Neural crest cell (in vitro differentiated cells): ENCODE measurements around the gene LPA. TPM values are rescaled to one million over a fixed set of nuclear protein-coding genes. Genes with fewer than 3 reads are reported as not detected.
"Not testable (repeated sequence)": the region's sequence is repeated elsewhere in the genome, so short reads cannot be mapped to it uniquely, and the experiment has no call there.

ENCODE experiments used
- DNase-seq: peaks from one replicate; pipeline ENCODE4 v3.0.0; 2021; ENCODE audit warnings: low read depth, mixed read lengths, low spot score
- H3K27ac Mint-ChIP-seq: one replicate; pipeline ENCODE4 v1.8.0; 2021; ENCODE audit warnings: mild to moderate bottlenecking, mixed read lengths; ENCODE audit not compliant: unreplicated experiment
- H3K27me3 Mint-ChIP-seq: 2 replicates; pipeline ENCODE4 v1.8.0; 2021; ENCODE audit warnings: low read depth, mild to moderate bottlenecking, mixed read lengths
- H3K36me3 Mint-ChIP-seq: 2 replicates; pipeline ENCODE4 v1.8.0; 2021; ENCODE audit warnings: low read depth, mild to moderate bottlenecking, mixed read lengths
- H3K4me1 Mint-ChIP-seq: 2 replicates; pipeline ENCODE4 v1.8.0; 2021; ENCODE audit warnings: mixed read lengths
- H3K4me3 Mint-ChIP-seq: one replicate; pipeline ENCODE4 v1.8.0; 2021; ENCODE audit warnings: mild to moderate bottlenecking, mixed read lengths
- H3K9me3 Mint-ChIP-seq: 2 replicates; pipeline ENCODE4 v1.8.0; 2021; ENCODE audit warnings: mixed read lengths
- total RNA-seq: library from RNA; stranded (reverse); gene quantifications from 2 replicates; pipeline ENCODE4 v1.2.1, GENCODE V29; 2021
- TF ChIP-seq, protein P1 (sequence below): fragments of 200-600 bp; sonication (generic); conservative IDR thresholded peaks from 2 replicates; pipeline ENCODE4 v1.5.0; 2021; ENCODE audit warnings: antibody characterized with exemption, mild to moderate bottlenecking

Gene LPA
- total RNA-seq, 1 donor from 2014 or later = 0.65 TPM

GRCh38 chr6:160586374-160586773 is 77.7 kb downstream of the LPA start:
- TF ChIP-seq, protein P1, sequence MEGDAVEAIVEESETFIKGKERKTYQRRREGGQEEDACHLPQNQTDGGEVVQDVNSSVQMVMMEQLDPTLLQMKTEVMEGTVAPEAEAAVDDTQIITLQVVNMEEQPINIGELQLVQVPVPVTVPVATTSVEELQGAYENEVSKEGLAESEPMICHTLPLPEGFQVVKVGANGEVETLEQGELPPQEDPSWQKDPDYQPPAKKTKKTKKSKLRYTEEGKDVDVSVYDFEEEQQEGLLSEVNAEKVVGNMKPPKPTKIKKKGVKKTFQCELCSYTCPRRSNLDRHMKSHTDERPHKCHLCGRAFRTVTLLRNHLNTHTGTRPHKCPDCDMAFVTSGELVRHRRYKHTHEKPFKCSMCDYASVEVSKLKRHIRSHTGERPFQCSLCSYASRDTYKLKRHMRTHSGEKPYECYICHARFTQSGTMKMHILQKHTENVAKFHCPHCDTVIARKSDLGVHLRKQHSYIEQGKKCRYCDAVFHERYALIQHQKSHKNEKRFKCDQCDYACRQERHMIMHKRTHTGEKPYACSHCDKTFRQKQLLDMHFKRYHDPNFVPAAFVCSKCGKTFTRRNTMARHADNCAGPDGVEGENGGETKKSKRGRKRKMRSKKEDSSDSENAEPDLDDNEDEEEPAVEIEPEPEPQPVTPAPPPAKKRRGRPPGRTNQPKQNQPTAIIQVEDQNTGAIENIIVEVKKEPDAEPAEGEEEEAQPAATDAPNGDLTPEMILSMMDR = no peak
- Mint-ChIP-seq H3K4me3 (no peak overlapping the region), H3K4me1 (no peaks in the 10 kb centered on the region), H3K27ac (no peak overlapping the region), H3K9me3 (peaks cover 10% of the 10 kb centered on the region), H3K27me3 (peaks cover 56% of the 10 kb centered on the region), H3K36me3 (no peaks in the 10 kb centered on the region)
- DNase-seq = no peak

DNA sequence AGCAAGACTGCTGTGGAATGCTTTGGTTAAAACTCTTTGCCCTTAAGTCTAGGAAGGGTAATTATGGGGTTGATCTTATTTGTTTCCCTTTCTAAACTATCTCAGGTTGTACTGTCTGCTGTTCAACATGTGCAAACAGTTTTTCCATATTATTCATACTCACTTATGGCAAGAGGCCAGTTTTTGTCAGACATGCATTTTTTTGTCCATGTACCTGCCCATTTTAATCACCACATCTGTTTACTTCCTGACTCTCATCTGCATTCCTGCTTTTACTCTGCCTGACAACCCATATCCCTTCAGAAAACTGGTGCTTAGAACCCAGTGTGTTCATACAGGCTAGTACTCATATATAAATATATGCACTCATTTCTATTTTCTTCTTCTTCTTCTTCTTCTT is 80.3 kb downstream of the LPA start:
- Mint-ChIP-seq H3K27me3 (peaks cover 55% of the 10 kb centered on the region), H3K4me3 (no peak overlapping the region), H3K9me3 (peaks cover 10% of the 10 kb centered on the region), H3K36me3 (no peaks in the 10 kb centered on the region), H3K4me1 (no peaks in the 10 kb centered on the region), H3K27ac (no peak overlapping the region)
- TF ChIP-seq, protein P1 = no peak
- no peak for DNase-seq

DNA sequence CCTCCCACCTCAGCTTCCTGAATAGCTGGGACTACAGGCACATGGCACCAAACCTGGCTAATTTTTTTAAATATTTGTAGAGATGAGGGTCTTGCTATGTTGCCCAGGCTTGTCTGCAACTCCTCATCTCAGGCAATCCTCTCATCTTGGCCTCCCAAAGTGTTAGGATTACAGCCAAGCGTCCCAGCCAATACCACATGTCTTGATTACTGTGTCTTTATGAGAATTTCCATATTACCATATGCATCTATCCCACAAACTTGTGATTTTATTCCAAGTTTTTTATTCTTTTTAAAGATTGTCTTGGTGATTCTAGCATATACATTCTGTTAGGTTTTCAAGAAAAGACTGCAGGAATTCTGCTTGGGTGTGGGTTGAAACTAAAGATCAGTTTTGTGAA is 82.7 kb downstream of the LPA start:
- DNase-seq = no peak
- no peaks in the 10 kb centered on the region for H3K4me1 Mint-ChIP-seq
- peaks cover 10% of the 10 kb centered on the region for H3K9me3 Mint-ChIP-seq
- peak overlapping the region; percentile 5 for H3K27ac Mint-ChIP-seq
- H3K27me3 Mint-ChIP-seq = peaks cover 54% of the 10 kb centered on the region
- TF ChIP-seq, protein P1 = no peak
- H3K4me3 Mint-ChIP-seq = no peak overlapping the region
- H3K36me3 Mint-ChIP-seq = no peaks in the 10 kb centered on the region

DNA sequence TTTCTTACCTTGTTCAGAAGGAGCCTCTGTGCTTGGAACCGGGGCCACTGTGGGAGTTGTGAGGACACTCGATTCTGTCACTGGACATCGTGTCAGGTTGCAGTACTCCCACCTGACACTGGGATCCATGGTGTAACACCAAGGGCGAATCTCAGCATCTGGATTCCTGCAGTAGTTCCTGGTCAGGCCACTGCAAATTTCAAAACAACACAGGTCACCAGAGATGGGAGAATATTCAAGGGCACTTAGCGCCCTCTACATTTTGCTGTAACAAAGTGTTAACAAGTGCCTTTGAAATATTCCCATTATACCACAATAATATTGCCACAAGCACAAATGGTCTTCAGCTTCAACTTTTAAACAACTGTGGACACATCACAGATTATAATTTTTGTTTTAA is 85.6 kb downstream of the LPA start:
- H3K27me3 Mint-ChIP-seq = peaks cover 49% of the 10 kb centered on the region
- peaks cover 11% of the 10 kb centered on the region for H3K9me3 Mint-ChIP-seq
- H3K27ac Mint-ChIP-seq = not testable (repeated sequence)

DNA sequence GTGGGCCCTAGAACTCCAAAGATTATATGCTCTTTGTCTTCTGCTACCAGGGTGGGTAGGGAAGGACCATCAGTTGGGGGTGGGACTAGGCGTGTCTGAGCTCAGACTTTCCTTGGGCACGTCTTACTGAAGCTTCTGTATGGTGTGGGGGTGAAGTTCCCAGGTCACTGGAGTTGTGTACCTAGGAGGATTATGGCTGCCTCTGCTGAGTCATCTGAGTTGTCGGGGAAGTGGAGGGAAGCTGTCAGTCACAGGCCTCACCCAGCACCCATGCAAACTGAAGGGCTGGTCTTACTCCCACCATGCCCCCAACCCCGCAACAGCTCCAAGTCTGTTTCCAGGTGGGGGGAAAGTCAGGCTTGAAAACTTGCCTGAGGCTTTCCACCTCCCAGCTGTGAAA is 90.1 kb downstream of the LPA start:
- H3K4me1 Mint-ChIP-seq = no peaks in the 10 kb centered on the region
- peaks cover 8% of the 10 kb centered on the region for H3K9me3 Mint-ChIP-seq

More for the DNA sequence above, 85.6 kb downstream of the LPA start:
- H3K4me3 Mint-ChIP-seq, H3K4me1 Mint-ChIP-seq, DNase-seq, H3K36me3 Mint-ChIP-seq: not testable (repeated sequence)

DNA sequence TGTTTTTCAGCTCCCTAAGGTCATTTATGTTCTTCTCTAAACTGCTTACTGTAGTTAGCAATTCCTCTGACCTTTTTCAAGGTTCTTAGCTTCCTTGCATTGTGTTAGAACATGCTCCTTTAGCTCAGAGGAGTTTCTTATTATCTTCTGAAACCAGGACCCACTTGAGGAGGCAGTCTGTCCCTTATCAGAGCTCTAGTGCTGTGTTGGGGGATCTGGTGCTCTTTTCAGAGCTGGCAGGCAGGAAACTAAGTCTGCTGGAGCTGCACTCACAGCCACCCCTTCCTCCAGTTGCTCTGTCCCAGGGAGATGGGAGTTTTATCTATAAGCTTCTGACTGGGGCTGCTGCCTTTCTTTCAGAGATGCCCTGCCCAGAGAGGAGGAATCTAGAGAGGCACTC is 92.9 kb downstream of the LPA start:
- not testable (repeated sequence) for H3K36me3 Mint-ChIP-seq, H3K27ac Mint-ChIP-seq, H3K9me3 Mint-ChIP-seq, DNase-seq, H3K4me3 Mint-ChIP-seq, H3K4me1 Mint-ChIP-seq
- H3K27me3 Mint-ChIP-seq = peaks cover 48% of the 10 kb centered on the region

More for the DNA sequence above, 90.1 kb downstream of the LPA start:
- TF ChIP-seq, protein P1 = no peak
- Mint-ChIP-seq H3K27me3 (peaks cover 40% of the 10 kb centered on the region), H3K4me3 (no peak overlapping the region), H3K36me3 (no peaks in the 10 kb centered on the region), H3K27ac (no peak overlapping the region)
- no peak for DNase-seq

DNA sequence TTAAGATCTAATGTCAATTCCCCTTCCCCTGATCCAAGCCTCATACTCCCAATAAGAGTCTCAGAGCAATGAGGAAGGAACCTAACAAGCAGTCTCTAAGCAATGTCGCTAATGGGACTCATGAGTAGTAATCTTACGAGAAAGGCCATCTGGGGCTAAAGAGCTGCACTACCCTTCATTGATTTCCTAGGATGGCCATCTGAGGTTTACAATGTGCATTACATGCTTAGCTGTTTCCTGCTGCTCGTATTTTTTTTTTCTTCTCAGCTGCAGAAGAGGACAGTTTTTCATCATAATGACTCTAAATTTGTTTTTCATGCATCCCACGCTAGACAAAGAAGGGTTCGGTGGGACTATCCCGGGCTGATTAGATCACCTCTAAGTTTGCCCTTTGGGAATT is 119.3 kb downstream of the LPA start:
- Mint-ChIP-seq H3K36me3 (no peaks in the 10 kb centered on the region), H3K27ac (no peak overlapping the region), H3K27me3 (peaks cover 30% of the 10 kb centered on the region), H3K4me1 (no peaks in the 10 kb centered on the region), H3K9me3 (no peaks in the 10 kb centered on the region), H3K4me3 (no peak overlapping the region)
- TF ChIP-seq, protein P1 = no peak
- DNase-seq = no peak
